MM.1S (cell line): ENCODE results near the gene AXIN2.

Source experiments
- DNase-seq: peaks from one replicate; pipeline ENCODE4 v3.0.0-alpha.2; 2015
- H2AFZ ChIP-seq: fragments of 300-600 bp; sonication (generic); 2 replicates; pipeline ENCODE4 v1.6.0; 2016; ENCODE audit warnings: antibody characterized with exemption, low read length
- H3F3A ChIP-seq: fragments of 300-600 bp; sonication (generic); 2 replicates; pipeline ENCODE4 v1.6.1; 2016; ENCODE audit warnings: mild to moderate bottlenecking, antibody characterized with exemption, low read length, moderate library complexity, mixed read lengths; ENCODE audit not compliant: insufficient read depth
- H3K27ac ChIP-seq: fragments of 300-600 bp; sonication (generic); 2 replicates; pipeline ENCODE4 v1.5.1; 2016; ENCODE audit warnings: mild to moderate bottlenecking, low read length
- H3K27me3 ChIP-seq: fragments of 300-600 bp; sonication (generic); replicated peaks from 2 replicates; pipeline ENCODE4 v1.6.0; 2016; ENCODE audit warnings: low read length; ENCODE audit not compliant: insufficient read depth
- H3K36me3 ChIP-seq: fragments of 300-600 bp; sonication (generic); replicated peaks from 2 replicates; pipeline ENCODE4 v1.6.1; 2016; ENCODE audit warnings: mild to moderate bottlenecking, low read length, mixed read lengths; ENCODE audit not compliant: insufficient read depth
- H3K4me1 ChIP-seq: fragments of 300-600 bp; sonication (generic); 2 replicates; pipeline ENCODE4 v1.6.1; 2016; ENCODE audit warnings: low read length, mixed read lengths
- H3K4me2 ChIP-seq: fragments of 300-600 bp; sonication (generic); 2 replicates; pipeline ENCODE4 v1.6.0; 2016; ENCODE audit warnings: low read depth, low read length
- H3K4me3 ChIP-seq: fragments of 300-600 bp; sonication (generic); 2 replicates; pipeline ENCODE4 v1.5.1; 2016; ENCODE audit warnings: low read length, mixed read lengths
- H3K79me2 ChIP-seq: fragments of 300-600 bp; sonication (generic); 2 replicates; pipeline ENCODE4 v1.6.1; 2016; ENCODE audit warnings: mixed run types, low read length, mixed read lengths
- H3K9ac ChIP-seq: fragments of 300-600 bp; sonication (generic); 2 replicates; pipeline ENCODE4 v1.6.1; 2016; ENCODE audit warnings: low read length, mixed read lengths
- H3K9me2 ChIP-seq: fragments of 300-600 bp; sonication (generic); replicated peaks from 2 replicates; pipeline ENCODE4 v1.6.1; 2016; ENCODE audit warnings: mild to moderate bottlenecking, low read length, mixed read lengths; ENCODE audit not compliant: insufficient read depth
- H3K9me3 ChIP-seq: fragments of 300-600 bp; sonication (generic); replicated peaks from 2 replicates; pipeline ENCODE4 v1.6.1; 2016; ENCODE audit warnings: mild to moderate bottlenecking, low read length, mixed read lengths; ENCODE audit not compliant: insufficient read depth
- H4K20me1 ChIP-seq: fragments of 300-600 bp; sonication (generic); 2 replicates; pipeline ENCODE4 v1.6.1; 2016; ENCODE audit warnings: mild to moderate bottlenecking, low read length, moderate library complexity, mixed read lengths; ENCODE audit not compliant: insufficient read depth
- EZH2 ChIP-seq: fragments of 300-600 bp; sonication (generic); optimal IDR thresholded peaks from 2 replicates; pipeline ENCODE3; 2017; ENCODE audit warnings: low read depth, mild to moderate bottlenecking, antibody characterized with exemption, low read length, mixed read lengths
- EZH2phosphoT487 ChIP-seq: fragments of 300-600 bp; sonication (generic); IDR thresholded peaks from 2 replicates; pipeline ENCODE4 v1.6.1; 2018; ENCODE audit warnings: antibody characterized with exemption, low read length
- TF ChIP-seq, protein P1 (sequence below): fragments of 300-600 bp; sonication (generic); IDR thresholded peaks from 2 replicates; pipeline ENCODE4 v1.5.1; 2016; ENCODE audit warnings: antibody characterized with exemption, low read length, mixed read lengths

AXIN2 gene

DNA sequence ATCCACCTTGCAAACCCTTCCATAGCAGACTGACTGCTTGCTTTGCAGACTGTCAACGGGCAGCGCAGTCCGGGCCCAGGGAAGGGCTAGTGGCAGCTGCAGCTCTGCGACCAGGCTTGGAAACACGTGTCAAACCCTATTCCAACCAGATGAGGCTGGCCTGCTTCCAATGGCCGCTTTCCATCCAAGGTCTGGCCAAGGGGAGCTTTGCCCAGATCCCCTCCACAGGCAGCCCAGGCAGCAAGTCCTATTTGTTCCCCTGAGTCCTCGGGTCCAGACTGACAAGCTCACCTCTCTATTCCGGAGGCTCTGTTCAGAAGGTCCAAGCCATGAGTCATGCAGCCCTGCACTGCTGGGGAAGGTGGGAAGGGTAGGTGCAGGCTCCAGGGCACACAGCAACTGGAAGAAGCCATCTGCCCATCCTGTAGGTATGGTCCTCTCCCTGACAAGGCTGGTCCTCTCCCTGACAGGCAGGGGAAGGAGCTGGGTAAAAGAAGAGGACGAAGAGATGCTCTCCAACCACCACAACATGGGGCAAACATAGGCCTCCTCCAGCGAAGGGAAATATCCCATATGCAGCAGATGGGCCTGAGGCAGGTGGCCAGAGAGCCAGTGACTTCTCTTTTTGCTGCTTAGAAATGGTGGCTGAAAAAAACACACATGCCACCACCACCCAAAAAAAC, 22.6 kb upstream of the AXIN2 start:
- no peaks in the 10 kb centered on the region for H3K36me3 ChIP-seq
- DNase-seq, result no peak
- H3K4me1 ChIP-seq, result no peaks in the 10 kb centered on the region
- H3K27ac ChIP-seq, result no peak overlapping the region
- H3F3A ChIP-seq, result no peaks in the 10 kb centered on the region
- no peaks in the 10 kb centered on the region for H3K79me2 ChIP-seq
- H3K9ac ChIP-seq, result no peak overlapping the region
- H2AFZ ChIP-seq, result no peak overlapping the region
- H3K4me3 ChIP-seq, result no peak overlapping the region
- H3K27me3 ChIP-seq, result no peaks in the 10 kb centered on the region
- H4K20me1 ChIP-seq, result no peaks in the 10 kb centered on the region
- no peaks in the 10 kb centered on the region for H3K9me2 ChIP-seq
- H3K9me3 ChIP-seq, result no peaks in the 10 kb centered on the region
- TF ChIP-seq EZH2phosphoT487 (no peak), EZH2 (no peak)
- TF ChIP-seq, protein P1, sequence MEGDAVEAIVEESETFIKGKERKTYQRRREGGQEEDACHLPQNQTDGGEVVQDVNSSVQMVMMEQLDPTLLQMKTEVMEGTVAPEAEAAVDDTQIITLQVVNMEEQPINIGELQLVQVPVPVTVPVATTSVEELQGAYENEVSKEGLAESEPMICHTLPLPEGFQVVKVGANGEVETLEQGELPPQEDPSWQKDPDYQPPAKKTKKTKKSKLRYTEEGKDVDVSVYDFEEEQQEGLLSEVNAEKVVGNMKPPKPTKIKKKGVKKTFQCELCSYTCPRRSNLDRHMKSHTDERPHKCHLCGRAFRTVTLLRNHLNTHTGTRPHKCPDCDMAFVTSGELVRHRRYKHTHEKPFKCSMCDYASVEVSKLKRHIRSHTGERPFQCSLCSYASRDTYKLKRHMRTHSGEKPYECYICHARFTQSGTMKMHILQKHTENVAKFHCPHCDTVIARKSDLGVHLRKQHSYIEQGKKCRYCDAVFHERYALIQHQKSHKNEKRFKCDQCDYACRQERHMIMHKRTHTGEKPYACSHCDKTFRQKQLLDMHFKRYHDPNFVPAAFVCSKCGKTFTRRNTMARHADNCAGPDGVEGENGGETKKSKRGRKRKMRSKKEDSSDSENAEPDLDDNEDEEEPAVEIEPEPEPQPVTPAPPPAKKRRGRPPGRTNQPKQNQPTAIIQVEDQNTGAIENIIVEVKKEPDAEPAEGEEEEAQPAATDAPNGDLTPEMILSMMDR, result no peak
- no peak overlapping the region for H3K4me2 ChIP-seq

DNA sequence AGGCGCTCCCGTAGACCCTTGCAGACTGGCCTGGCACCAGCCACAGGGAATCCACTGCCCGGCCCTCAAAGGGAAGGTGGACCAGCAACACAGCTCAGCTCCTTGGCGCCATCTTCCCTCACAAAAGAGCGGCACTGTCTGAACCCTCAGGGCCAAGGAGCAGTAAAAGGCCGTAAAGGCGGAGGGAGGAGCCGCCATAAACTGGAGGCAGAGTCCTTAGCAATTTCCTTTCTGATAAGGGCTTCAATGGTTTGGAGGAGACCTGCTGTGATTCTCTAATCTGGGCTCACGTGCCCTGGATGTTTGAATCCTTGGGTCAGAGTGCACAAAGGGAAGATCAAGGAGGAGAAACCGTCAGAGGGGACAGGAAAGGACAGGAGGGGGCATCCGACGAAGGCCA, 15.5 kb upstream of the AXIN2 start:
- Histone ChIP-seq H3K9me2 (no peaks in the 10 kb centered on the region), H3K79me2 (no peaks in the 10 kb centered on the region), H4K20me1 (no peaks in the 10 kb centered on the region), H3K27ac (no peak overlapping the region), H3F3A (no peaks in the 10 kb centered on the region), H3K9ac (no peak overlapping the region), H3K27me3 (no peaks in the 10 kb centered on the region), H3K36me3 (no peaks in the 10 kb centered on the region), H3K9me3 (no peaks in the 10 kb centered on the region), H2AFZ (no peak overlapping the region), H3K4me2 (no peak overlapping the region), H3K4me1 (no peaks in the 10 kb centered on the region), H3K4me3 (no peak overlapping the region)
- DNase-seq, result no peak
- TF ChIP-seq, protein P1, result no peak
- no peak for TF ChIP-seq EZH2phosphoT487

DNA sequence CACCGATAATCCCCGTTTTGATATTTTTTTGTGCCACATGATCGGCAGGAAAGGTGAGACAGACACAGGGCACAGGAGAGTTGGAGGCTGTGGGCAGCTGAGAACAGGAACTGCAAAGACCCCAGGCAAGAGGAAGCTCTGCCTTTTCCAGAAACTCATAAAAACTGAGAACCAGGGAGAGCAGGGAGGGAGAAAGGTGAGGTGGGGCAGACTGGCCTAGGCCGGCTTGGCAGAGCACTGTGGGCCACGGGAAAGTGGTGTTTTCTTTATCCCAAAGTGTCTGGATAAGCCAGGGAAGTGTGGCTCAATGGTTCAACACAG, 11.8 kb upstream of the AXIN2 start:
- Histone ChIP-seq H3K36me3 (no peaks in the 10 kb centered on the region), H3F3A (no peaks in the 10 kb centered on the region), H3K79me2 (no peaks in the 10 kb centered on the region), H3K9ac (no peak overlapping the region), H3K27me3 (no peaks in the 10 kb centered on the region), H3K4me3 (no peak overlapping the region), H3K4me1 (no peaks in the 10 kb centered on the region), H3K9me3 (no peaks in the 10 kb centered on the region), H3K27ac (no peak overlapping the region), H3K9me2 (no peaks in the 10 kb centered on the region), H4K20me1 (no peaks in the 10 kb centered on the region), H3K4me2 (no peak overlapping the region), H2AFZ (no peak overlapping the region)
- TF ChIP-seq, protein P1, result no peak
- no peak for TF ChIP-seq EZH2phosphoT487
- DNase-seq, result no peak
